ENCODE data around the gene SEC14L3.

SEC14L3 gene

DNA sequence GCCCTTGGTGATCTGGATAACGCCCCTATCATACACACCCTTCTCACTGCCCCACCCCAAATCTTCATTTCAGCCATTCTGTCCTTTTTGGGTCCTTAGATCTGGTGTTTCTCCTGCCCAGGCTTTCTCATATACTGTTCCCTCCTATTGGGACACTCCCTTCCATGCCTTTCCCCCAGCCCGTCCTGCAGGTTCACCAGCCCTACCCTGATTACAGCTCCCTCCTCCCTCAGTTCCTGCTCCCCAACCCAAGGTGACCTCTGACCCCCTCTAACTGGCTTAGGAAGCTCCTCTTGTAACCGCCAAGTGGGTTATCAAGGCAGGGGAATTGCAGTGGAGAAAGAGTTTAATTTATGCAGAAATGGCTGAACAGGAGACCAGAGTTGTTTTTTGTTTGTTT is 33.3 kb downstream of the SEC14L3 start (continued):
- TF ChIP-seq ZNF8 (CRISPR knock-in tag; IDR thresholded peaks at IDR 0.05): no peak

DNA sequence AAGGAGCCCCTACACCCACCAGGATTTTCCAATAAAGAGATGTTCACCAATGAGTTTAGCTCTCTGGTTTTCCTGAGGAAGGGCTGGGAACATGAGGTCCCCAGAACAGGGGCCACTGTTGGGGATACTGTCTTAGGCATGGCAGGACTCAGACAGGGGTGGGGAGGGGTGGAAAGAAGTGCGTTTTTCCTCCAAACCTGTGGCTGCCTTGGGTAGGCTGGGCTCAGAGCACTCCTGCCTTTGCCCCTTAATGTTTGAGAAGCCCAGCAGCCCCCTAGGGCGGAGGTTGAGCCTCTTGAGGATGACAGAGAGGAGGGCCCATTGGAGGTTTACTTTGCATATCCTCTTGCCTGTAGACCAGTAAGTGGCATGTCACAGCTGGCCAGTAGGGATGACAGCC is 35.6 kb downstream of the SEC14L3 start:
- ATAC-seq: no peak
- TF ChIP-seq, protein P1, sequence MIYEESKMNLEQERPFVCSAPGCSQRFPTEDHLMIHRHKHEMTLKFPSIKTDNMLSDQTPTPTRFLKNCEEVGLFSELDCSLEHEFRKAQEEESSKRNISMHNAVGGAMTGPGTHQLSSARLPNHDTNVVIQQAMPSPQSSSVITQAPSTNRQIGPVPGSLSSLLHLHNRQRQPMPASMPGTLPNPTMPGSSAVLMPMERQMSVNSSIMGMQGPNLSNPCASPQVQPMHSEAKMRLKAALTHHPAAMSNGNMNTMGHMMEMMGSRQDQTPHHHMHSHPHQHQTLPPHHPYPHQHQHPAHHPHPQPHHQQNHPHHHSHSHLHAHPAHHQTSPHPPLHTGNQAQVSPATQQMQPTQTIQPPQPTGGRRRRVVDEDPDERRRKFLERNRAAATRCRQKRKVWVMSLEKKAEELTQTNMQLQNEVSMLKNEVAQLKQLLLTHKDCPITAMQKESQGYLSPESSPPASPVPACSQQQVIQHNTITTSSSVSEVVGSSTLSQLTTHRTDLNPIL (CRISPR knock-in tag; IDR thresholded peaks at IDR 0.05; ENCODE audit: low read depth): no peak
- no peak for TF ChIP-seq ARNTL (CRISPR knock-in tag; IDR thresholded peaks at IDR 0.05; ENCODE audit: borderline replicate concordance, low read depth)
- TF ChIP-seq GLIS3 (CRISPR knock-in tag; IDR thresholded peaks at IDR 0.05): no peak
- no peak for TF ChIP-seq BACH2 (CRISPR knock-in tag; IDR thresholded peaks at IDR 0.05; ENCODE audit: borderline replicate concordance)
- TF ChIP-seq, protein P2, sequence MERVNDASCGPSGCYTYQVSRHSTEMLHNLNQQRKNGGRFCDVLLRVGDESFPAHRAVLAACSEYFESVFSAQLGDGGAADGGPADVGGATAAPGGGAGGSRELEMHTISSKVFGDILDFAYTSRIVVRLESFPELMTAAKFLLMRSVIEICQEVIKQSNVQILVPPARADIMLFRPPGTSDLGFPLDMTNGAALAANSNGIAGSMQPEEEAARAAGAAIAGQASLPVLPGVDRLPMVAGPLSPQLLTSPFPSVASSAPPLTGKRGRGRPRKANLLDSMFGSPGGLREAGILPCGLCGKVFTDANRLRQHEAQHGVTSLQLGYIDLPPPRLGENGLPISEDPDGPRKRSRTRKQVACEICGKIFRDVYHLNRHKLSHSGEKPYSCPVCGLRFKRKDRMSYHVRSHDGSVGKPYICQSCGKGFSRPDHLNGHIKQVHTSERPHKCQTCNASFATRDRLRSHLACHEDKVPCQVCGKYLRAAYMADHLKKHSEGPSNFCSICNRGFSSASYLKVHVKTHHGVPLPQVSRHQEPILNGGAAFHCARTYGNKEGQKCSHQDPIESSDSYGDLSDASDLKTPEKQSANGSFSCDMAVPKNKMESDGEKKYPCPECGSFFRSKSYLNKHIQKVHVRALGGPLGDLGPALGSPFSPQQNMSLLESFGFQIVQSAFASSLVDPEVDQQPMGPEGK (CRISPR knock-in tag; IDR thresholded peaks at IDR 0.05; ENCODE audit: borderline replicate concordance): no peak
- TF ChIP-seq ZNF565 (CRISPR knock-in tag; conservative IDR thresholded peaks at IDR 0.05; ENCODE audit: low read depth): no peak
- TF ChIP-seq, protein P3, sequence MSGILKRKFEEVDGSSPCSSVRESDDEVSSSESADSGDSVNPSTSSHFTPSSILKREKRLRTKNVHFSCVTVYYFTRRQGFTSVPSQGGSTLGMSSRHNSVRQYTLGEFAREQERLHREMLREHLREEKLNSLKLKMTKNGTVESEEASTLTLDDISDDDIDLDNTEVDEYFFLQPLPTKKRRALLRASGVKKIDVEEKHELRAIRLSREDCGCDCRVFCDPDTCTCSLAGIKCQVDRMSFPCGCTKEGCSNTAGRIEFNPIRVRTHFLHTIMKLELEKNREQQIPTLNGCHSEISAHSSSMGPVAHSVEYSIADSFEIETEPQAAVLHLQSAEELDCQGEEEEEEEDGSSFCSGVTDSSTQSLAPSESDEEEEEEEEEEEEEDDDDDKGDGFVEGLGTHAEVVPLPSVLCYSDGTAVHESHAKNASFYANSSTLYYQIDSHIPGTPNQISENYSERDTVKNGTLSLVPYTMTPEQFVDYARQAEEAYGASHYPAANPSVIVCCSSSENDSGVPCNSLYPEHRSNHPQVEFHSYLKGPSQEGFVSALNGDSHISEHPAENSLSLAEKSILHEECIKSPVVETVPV (CRISPR knock-in tag; IDR thresholded peaks at IDR 0.05): no peak
- TF ChIP-seq ZNF70 (CRISPR knock-in tag; IDR thresholded peaks at IDR 0.05): no peak

DNA sequence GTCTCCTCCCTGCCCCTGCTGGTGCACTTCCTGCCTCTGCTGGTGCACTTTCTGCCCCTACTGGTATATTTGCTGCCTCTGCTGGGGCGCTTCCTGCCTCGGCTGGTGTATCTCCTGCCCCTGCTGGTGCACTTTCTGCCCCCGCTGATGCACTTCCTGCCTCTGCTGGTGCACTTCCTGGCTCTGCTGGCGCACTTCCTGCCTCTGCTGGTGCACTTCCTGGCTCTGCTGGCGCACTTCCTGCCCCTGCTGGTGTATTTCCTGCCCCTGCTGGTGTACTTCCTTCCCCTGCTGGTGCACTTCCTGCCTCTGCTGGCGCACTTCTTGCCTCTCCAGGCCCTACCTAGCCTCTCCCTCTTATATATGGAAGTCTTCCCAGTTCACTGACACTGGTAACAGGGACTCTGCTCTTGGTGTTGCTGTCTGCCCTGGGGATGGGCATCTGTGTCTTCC is 36.1 kb downstream of the SEC14L3 start:
- TF ChIP-seq ZNF70 (CRISPR knock-in tag; IDR thresholded peaks at IDR 0.05): no peak
- no peak for TF ChIP-seq ZNF8 (CRISPR knock-in tag; IDR thresholded peaks at IDR 0.05)
- no peak for TF ChIP-seq CSDC2 (CRISPR knock-in tag; IDR thresholded peaks at IDR 0.05)
- no peak for TF ChIP-seq ZNF565 (CRISPR knock-in tag; conservative IDR thresholded peaks at IDR 0.05; ENCODE audit: low read depth)
- TF ChIP-seq, protein P4, sequence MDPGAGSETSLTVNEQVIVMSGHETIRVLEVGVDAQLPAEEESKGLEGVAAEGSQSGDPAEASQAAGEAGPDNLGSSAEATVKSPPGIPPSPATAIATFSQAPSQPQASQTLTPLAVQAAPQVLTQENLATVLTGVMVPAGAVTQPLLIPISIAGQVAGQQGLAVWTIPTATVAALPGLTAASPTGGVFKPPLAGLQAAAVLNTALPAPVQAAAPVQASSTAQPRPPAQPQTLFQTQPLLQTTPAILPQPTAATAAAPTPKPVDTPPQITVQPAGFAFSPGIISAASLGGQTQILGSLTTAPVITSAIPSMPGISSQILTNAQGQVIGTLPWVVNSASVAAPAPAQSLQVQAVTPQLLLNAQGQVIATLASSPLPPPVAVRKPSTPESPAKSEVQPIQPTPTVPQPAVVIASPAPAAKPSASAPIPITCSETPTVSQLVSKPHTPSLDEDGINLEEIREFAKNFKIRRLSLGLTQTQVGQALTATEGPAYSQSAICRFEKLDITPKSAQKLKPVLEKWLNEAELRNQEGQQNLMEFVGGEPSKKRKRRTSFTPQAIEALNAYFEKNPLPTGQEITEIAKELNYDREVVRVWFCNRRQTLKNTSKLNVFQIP (CRISPR knock-in tag; IDR thresholded peaks at IDR 0.05; ENCODE audit: borderline replicate concordance, low read depth): no peak
- no peak for TF ChIP-seq ISL1 (CRISPR knock-in tag; IDR thresholded peaks at IDR 0.05)
- no peak for TF ChIP-seq ARNTL (CRISPR knock-in tag; IDR thresholded peaks at IDR 0.05; ENCODE audit: borderline replicate concordance, low read depth)
- TF ChIP-seq PPARA (CRISPR knock-in tag; IDR thresholded peaks at IDR 0.05; ENCODE audit: borderline replicate concordance): no peak
- TF ChIP-seq ZC3H10 (CRISPR knock-in tag; IDR thresholded peaks at IDR 0.05): no peak
- TF ChIP-seq RARB (CRISPR knock-in tag; IDR thresholded peaks at IDR 0.05): no peak
- TF ChIP-seq, protein P1 (CRISPR knock-in tag; IDR thresholded peaks at IDR 0.05; ENCODE audit: low read depth): no peak
- TF ChIP-seq TCF4 (CRISPR knock-in tag; IDR thresholded peaks at IDR 0.05; ENCODE audit: borderline replicate concordance): no peak
- ATAC-seq: no peak

DNA sequence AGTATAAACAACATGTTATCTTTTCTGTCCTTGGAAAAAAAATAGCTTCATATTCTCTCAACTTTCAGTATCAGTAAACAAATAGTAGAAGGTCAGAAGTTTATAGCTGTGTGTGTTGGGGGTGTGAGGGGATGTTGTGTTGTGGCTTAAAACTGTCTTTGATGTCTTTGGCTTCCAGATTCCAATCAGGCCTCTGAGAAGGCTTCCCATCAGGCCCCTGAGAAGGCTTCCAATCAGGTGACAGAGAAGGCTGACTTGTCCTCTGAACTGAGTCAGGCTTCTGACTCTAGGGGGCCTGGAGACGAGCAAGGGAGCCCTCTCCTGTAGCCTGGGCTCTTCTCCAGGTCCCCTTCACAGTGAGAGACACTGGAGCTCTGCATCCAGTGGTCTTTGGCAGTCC is 37.0 kb downstream of the SEC14L3 start:
- no peak for ATAC-seq
- no peak for TF ChIP-seq BACH2 (CRISPR knock-in tag; IDR thresholded peaks at IDR 0.05; ENCODE audit: borderline replicate concordance)

DNA sequence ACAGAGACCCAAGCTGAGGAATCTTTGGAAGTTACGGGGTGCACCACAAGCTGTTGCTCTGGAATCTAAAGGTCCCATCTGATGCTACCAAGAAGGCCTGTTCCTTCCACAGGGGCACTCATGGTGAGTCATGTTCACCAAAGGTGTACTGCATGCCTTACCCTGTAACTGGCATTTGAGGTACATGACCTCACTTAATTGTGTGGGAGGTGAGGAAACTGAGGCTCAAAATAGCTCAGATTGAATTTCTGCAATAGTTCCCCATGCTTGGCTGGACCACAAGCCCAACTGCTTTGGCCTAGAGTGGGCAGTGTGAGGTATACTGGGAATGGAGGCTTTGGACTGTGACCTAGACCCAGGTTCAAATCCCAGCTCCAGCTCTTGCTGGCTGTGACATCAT is 38.0 kb downstream of the SEC14L3 start:
- TF ChIP-seq BACH2 (CRISPR knock-in tag; IDR thresholded peaks at IDR 0.05; ENCODE audit: borderline replicate concordance) (no peak), ZFP3 (CRISPR knock-in tag; IDR thresholded peaks at IDR 0.05) (no peak), PPARA (CRISPR knock-in tag; IDR thresholded peaks at IDR 0.05; ENCODE audit: borderline replicate concordance) (no peak)
- no peak for ATAC-seq

All from SK-N-SH treated with all-trans-retinoic acid at 6 μM for 48 hours (cell line).